Measurements from ENCODE around the gene WNK2.

WNK2 gene

DNA sequence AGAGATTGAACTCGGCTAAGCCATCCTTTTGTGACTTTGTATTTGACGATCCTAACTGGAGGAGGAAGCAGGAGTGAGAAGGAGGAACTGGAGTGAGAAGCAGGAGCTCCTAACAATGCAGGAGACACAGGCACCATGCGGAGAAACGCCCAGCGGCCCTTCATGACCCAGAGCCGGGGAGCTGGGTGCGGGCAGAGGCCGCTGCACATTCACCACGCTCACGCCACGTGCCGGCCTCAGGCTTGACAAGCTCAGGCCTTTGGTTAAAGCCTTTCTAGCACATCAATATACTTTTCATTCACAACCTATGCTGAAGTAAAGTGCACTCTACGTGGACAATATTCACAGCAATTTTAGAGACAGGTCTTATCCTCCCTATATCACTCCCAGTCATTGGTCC, 142.7 kb downstream of the WNK2 start:
- Histone ChIP-seq H3K4me3 (ENCODE audit: low read length) (no peak overlapping the region), H3K79me2 (ENCODE audit: control insufficient read depth, low read length) (no peaks in the 10 kb centered on the region), H3K27ac (ENCODE audit: low read depth, low read length) (no peak overlapping the region), H3K27me3 (ENCODE audit: control insufficient read depth, low read length) (no peaks in the 10 kb centered on the region), H3K4me1 (ENCODE audit: control insufficient read depth, low read length) (peaks cover 40% of the 10 kb centered on the region), H3K36me3 (ENCODE audit: control insufficient read depth, low read length) (no peaks in the 10 kb centered on the region), H3K9me2 (replicated peaks; ENCODE audit: control insufficient read depth, low read length) (no peaks in the 10 kb centered on the region), H3K4me2 (ENCODE audit: low read length) (no peak overlapping the region), H3F3A (ENCODE audit: control insufficient read depth, insufficient read depth) (no peaks in the 10 kb centered on the region), H4K20me1 (ENCODE audit: control insufficient read depth, insufficient read depth, low read depth, low read length) (no peaks in the 10 kb centered on the region), H3K9me3 (ENCODE audit: control insufficient read depth, insufficient read depth, low read length) (no peaks in the 10 kb centered on the region)
- TF ChIP-seq, protein P1, sequence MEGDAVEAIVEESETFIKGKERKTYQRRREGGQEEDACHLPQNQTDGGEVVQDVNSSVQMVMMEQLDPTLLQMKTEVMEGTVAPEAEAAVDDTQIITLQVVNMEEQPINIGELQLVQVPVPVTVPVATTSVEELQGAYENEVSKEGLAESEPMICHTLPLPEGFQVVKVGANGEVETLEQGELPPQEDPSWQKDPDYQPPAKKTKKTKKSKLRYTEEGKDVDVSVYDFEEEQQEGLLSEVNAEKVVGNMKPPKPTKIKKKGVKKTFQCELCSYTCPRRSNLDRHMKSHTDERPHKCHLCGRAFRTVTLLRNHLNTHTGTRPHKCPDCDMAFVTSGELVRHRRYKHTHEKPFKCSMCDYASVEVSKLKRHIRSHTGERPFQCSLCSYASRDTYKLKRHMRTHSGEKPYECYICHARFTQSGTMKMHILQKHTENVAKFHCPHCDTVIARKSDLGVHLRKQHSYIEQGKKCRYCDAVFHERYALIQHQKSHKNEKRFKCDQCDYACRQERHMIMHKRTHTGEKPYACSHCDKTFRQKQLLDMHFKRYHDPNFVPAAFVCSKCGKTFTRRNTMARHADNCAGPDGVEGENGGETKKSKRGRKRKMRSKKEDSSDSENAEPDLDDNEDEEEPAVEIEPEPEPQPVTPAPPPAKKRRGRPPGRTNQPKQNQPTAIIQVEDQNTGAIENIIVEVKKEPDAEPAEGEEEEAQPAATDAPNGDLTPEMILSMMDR (IDR thresholded peaks at IDR 0.05; ENCODE audit: low read depth, low read length, poor library complexity, severe bottlenecking) = no peak
- TF ChIP-seq EZH2phosphoT487 (IDR thresholded peaks at IDR 0.05; ENCODE audit: borderline replicate concordance, low read length) = no peak

- no peaks in the 10 kb centered on the region for H3K9me3 ChIP-seq (ENCODE audit: control insufficient read depth, insufficient read depth, low read length)
- H3K27me3 ChIP-seq (ENCODE audit: control insufficient read depth, low read length) = no peaks in the 10 kb centered on the region
- no peaks in the 10 kb centered on the region for H4K20me1 ChIP-seq (ENCODE audit: control insufficient read depth, insufficient read depth, low read depth, low read length)
- H3K4me1 ChIP-seq (ENCODE audit: control insufficient read depth, low read length) = peaks cover 10% of the 10 kb centered on the region
- TF ChIP-seq, protein P1 (IDR thresholded peaks at IDR 0.05; ENCODE audit: low read depth, low read length, poor library complexity, severe bottlenecking) = no peak
- no peak for TF ChIP-seq EZH2phosphoT487 (IDR thresholded peaks at IDR 0.05; ENCODE audit: borderline replicate concordance, low read length)
- no peaks in the 10 kb centered on the region for H3K36me3 ChIP-seq (ENCODE audit: control insufficient read depth, low read length)
- no peaks in the 10 kb centered on the region for H3F3A ChIP-seq (ENCODE audit: control insufficient read depth, insufficient read depth)
- no peak overlapping the region for H3K27ac ChIP-seq (ENCODE audit: low read depth, low read length)
- H3K4me2 ChIP-seq (ENCODE audit: low read length) = no peak overlapping the region
- H3K4me3 ChIP-seq (ENCODE audit: low read length) = no peak overlapping the region
- no peaks in the 10 kb centered on the region for H3K79me2 ChIP-seq (ENCODE audit: control insufficient read depth, low read length)
- no peaks in the 10 kb centered on the region for H3K9me2 ChIP-seq (replicated peaks; ENCODE audit: control insufficient read depth, low read length)
Measured at GRCh38 chr9:93329629-93330280, 145.8 kb downstream of the WNK2 start.

GRCh38 chr9:93332317-93332716, 148.4 kb downstream of the WNK2 start:
- TF ChIP-seq, protein P1 (IDR thresholded peaks at IDR 0.05; ENCODE audit: low read depth, low read length, poor library complexity, severe bottlenecking) = no peak
- TF ChIP-seq EZH2phosphoT487 (IDR thresholded peaks at IDR 0.05; ENCODE audit: borderline replicate concordance, low read length) = no peak
- H3K4me2 ChIP-seq (ENCODE audit: low read length) = no peak overlapping the region
- H3F3A ChIP-seq (ENCODE audit: control insufficient read depth, insufficient read depth) = no peaks in the 10 kb centered on the region
- H3K27me3 ChIP-seq (ENCODE audit: control insufficient read depth, low read length) = no peaks in the 10 kb centered on the region
- no peaks in the 10 kb centered on the region for H4K20me1 ChIP-seq (ENCODE audit: control insufficient read depth, insufficient read depth, low read depth, low read length)
- no peaks in the 10 kb centered on the region for H3K36me3 ChIP-seq (ENCODE audit: control insufficient read depth, low read length)
- H3K27ac ChIP-seq (ENCODE audit: low read depth, low read length) = no peak overlapping the region
- H3K4me1 ChIP-seq (ENCODE audit: control insufficient read depth, low read length) = no peaks in the 10 kb centered on the region
- no peaks in the 10 kb centered on the region for H3K9me2 ChIP-seq (replicated peaks; ENCODE audit: control insufficient read depth, low read length)
- H3K4me3 ChIP-seq (ENCODE audit: low read length) = no peak overlapping the region
- peaks cover 8% of the 10 kb centered on the region for H3K9me3 ChIP-seq (ENCODE audit: control insufficient read depth, insufficient read depth, low read length)
- H3K79me2 ChIP-seq (ENCODE audit: control insufficient read depth, low read length) = no peaks in the 10 kb centered on the region

Measured in DOHH2 (cell line).